K562 (cell line): ENCODE measurements around the gene MALAT1. TPM values are rescaled to one million over a fixed set of nuclear protein-coding genes. Genes with fewer than 3 reads are reported as not detected.

Source experiments
- CBX2 ChIP-seq: fragments of 200-600 bp; sonication (generic); IDR thresholded peaks from one replicate; pipeline ENCODE4 v1.6.1; 2012; ENCODE audit warnings: mild to moderate bottlenecking, low read length, inconsistent platforms; ENCODE audit not compliant: insufficient read depth, poor library complexity, severe bottlenecking
- CREBBP ChIP-seq: IDR thresholded peaks from one replicate; pipeline ENCODE4 v1.6.1; 2012; ENCODE audit warnings: low read depth, mild to moderate bottlenecking, control low read depth, inconsistent platforms, low read length
- CXXC5 ChIP-seq: fragments of 250-450 bp; sonication (Bioruptor Pico); IDR thresholded peaks from 2 replicates; pipeline ENCODE4 v1.8.0; 2022; ENCODE audit warnings: inconsistent platforms, mild to moderate bottlenecking, moderate library complexity
- ESRRB ChIP-seq: fragments of 250-450 bp; sonication (Bioruptor Pico); IDR thresholded peaks from 2 replicates; pipeline ENCODE4 v1.5.0; 2020; ENCODE audit warnings: mild to moderate bottlenecking, moderate library complexity, borderline replicate concordance
- ETV5 ChIP-seq: sonication (generic); formaldehyde crosslinking; IDR thresholded peaks from 2 replicates; pipeline ENCODE4 v1.4.0; 2020; ENCODE audit warnings: low read depth, mild to moderate bottlenecking, missing genetic modification reagents
- ETV6 ChIP-seq, 3 experiments: fragments of 150-350 bp in 1 of 3; sonication (generic) in 1 of 3; formaldehyde crosslinking in 1 of 3; IDR thresholded peaks; 2 replicates each; pipeline versions ENCODE4 v1.6.1 to v1.8.0; 2014 to 2022; ENCODE audit warnings: borderline replicate concordance in 2 of 3, low read depth in 2 of 3, antibody characterized with exemption in 1 of 3, low read length in 1 of 3, mild to moderate bottlenecking in 1 of 3, missing genetic modification reagents in 1 of 3
- FOXA3 ChIP-seq, 2 experiments: fragments of 450-650 bp in 1 of 2; sonication (generic) in 1 of 2; formaldehyde crosslinking; IDR thresholded peaks in 1 of 2; conservative IDR thresholded peaks in 1 of 2; 2 replicates each; pipeline versions ENCODE4 v1.4.0 to v1.8.0; 2020 to 2022; ENCODE audit warnings: mild to moderate bottlenecking in 2 of 2, missing genetic modification reagents in 1 of 2
- GABPB2 ChIP-seq: fragments of 250-450 bp; sonication (Bioruptor Pico); conservative IDR thresholded peaks from 2 replicates; pipeline ENCODE4 v1.5.1; 2021; ENCODE audit warnings: mild to moderate bottlenecking
- KLF13 ChIP-seq: fragments of 450-650 bp; IDR thresholded peaks from 2 replicates; pipeline ENCODE4 v1.6.1; 2016; ENCODE audit warnings: missing genetic modification characterization, low read depth, mild to moderate bottlenecking, missing compliant biosample characterization, moderate library complexity, borderline replicate concordance
- NCOA1 ChIP-seq: fragments of 450-650 bp; IDR thresholded peaks from 2 replicates; pipeline ENCODE4 v1.6.1; 2016; ENCODE audit warnings: low read depth
- NR2C2 ChIP-seq, 2 experiments: fragments of 200-800 bp in 1 of 2; sonication (Bioruptor generic) in 1 of 2; sonication (generic) in 1 of 2; formaldehyde crosslinking in 1 of 2; IDR thresholded peaks; 2 replicates each; pipeline versions ENCODE4 v1.6.1 to v1.8.0; 2016 to 2022; ENCODE audit warnings: mild to moderate bottlenecking in 1 of 2, missing compliant biosample characterization in 1 of 2, missing genetic modification characterization in 1 of 2, missing genetic modification reagents in 1 of 2
- PHB ChIP-seq: fragments of 250-450 bp; sonication (Bioruptor Pico); IDR thresholded peaks from 2 replicates; pipeline ENCODE4 v1.5.0; 2021
- TEAD2 ChIP-seq: fragments of 450-650 bp; IDR thresholded peaks from 2 replicates; pipeline ENCODE4 v1.6.1; 2016; ENCODE audit warnings: missing genetic modification characterization, control low read depth, missing compliant biosample characterization
- ZC3H11A ChIP-seq: IDR thresholded peaks from 2 replicates; pipeline ENCODE4 v1.6.1; 2012; ENCODE audit warnings: low read depth, low read length, improper control_type of control experiment
- ZZZ3 ChIP-seq: fragments of 450-650 bp; IDR thresholded peaks from 2 replicates; pipeline ENCODE4 v1.6.1; 2016; ENCODE audit warnings: antibody characterized with exemption, mild to moderate bottlenecking, moderate library complexity
- polyA plus RNA-seq, 8 experiments: library from polyadenylated mRNA; depleted of rRNA in 4 of 8; stranded (reverse) in 5 of 8; unstranded in 3 of 8; fragments of >200 nt; fragmentation: Nextera tagmentation in 2 of 8; fragmentation: Illumina TruSeq in 1 of 8; extraction: Ambion mirVana in 2 of 8; extraction: Trizol in 1 of 8; gene quantifications; 2 replicates each; pipeline versions ENCODE4 v1.2.1 to v1.2.3, GENCODE V29; 2011 to 2014; ENCODE audit warnings: inconsistent platforms in 1 of 8, missing spikeins in 1 of 8
- total RNA-seq, 7 experiments: library from RNA; depleted of rRNA in 6 of 7; stranded (reverse); fragments of >200 nt in 6 of 7; fragmentation: Illumina TruSeq in 2 of 7; extraction: Trizol in 2 of 7; gene quantifications; 2 replicates each; pipeline versions ENCODE4 v1.2.1 to v1.2.3, GENCODE V29; 2011 to 2021; ENCODE audit warnings: low replicate concordance in 1 of 7
- TF ChIP-seq, protein P1 (sequence below): fragments of 450-650 bp; IDR thresholded peaks from 2 replicates; pipeline ENCODE4 v1.6.1; 2016; ENCODE audit warnings: missing biosample characterization, missing genetic modification characterization
- TF ChIP-seq, protein P2 (sequence below): IDR thresholded peaks from 2 replicates; pipeline ENCODE4 v1.6.1; 2012; ENCODE audit warnings: low read depth, low read length, improper control_type of control experiment, borderline replicate concordance
- TF ChIP-seq, protein P3 (sequence below): sonication (generic); formaldehyde crosslinking; IDR thresholded peaks from 2 replicates; pipeline ENCODE4 v1.8.1; 2023; ENCODE audit warnings: mild to moderate bottlenecking, missing genetic modification reagents
- TF ChIP-seq, protein P4 (sequence below): fragments of 450-650 bp; IDR thresholded peaks from 2 replicates; pipeline ENCODE4 v1.7.0; 2016; ENCODE audit warnings: borderline replicate concordance

Gene MALAT1
- total and polyA plus RNA-seq, 9 of the 15 experiments (the other 6 are each of a cell fraction or from before 2014, with no cell fraction given) = 363 to 8,715 (median 2,351) TPM

DNA sequence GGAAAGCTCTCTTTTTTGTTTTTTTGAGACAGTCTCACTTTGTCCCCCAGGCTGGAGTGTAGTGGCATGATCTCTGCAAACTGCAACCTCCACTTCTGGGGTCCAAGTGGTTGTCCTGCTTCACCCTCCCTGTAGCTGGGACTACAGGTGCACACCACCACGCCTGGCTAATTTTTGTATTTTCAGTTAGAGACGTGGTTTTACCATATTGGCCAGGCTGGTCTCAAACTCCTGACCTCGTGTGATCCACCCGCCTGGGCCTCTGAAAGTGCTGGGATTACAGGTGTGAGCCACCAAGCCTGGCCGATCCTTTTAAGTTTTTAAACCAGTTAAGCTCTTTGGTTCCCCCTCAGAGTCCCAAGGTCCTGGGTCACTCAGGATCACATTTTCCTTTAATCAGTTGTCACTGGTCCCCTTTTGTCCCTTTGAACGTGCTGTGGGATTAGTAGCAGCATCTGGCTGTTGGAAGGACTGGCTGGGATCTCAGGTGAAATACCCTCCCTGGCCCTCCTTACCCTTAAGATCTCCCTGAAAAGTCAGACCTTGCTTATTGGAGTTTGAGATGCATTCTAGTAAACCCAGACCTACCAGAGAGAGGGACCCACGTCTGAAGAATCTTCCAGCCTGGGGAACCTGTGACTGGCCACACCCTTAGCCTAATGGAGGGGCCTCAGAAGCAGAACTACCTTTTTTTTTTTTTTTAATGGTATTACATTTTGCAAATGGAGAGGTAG lies 8.1 kb downstream of the MALAT1 start (continued):
- TF ChIP-seq CBX2 (no peak), CREBBP (no peak), TEAD2 (tag) (no peak), FOXA3 (CRISPR knock-in tag; conservative IDR thresholded peaks at IDR 0.05 in 1 of 2, IDR thresholded peaks at IDR 0.05 in 1 of 2) (peak; percentile 11 to 60; a peak in 2 of 4 replicates), PHB (CRISPR knock-in tag) (peak; percentile 99), NCOA1 (peak; percentile 47; the same call in 1 of the 2 replicates), KLF13 (tag) (peak; percentile 48), ETV6 (IDR thresholded peaks at IDR 0.05; ENCODE audit: borderline replicate concordance in 1 of 2, low read depth in 2 of 2, low read length in 1 of 2) (peak in 1 of 2 experiments; percentile 68; a peak in 2 of 4 replicates), ETV6 (CRISPR knock-in tag; IDR thresholded peaks at IDR 0.05; ENCODE audit: borderline replicate concordance) (peak; percentile 38; the same call in 1 of the 2 replicates), ESRRB (CRISPR knock-in tag) (peak; percentile 96), ETV5 (CRISPR knock-in tag) (peak; percentile 70), CXXC5 (peak; percentile 46), NR2C2 (CRISPR knock-in tag; IDR thresholded peaks at IDR 0.05) (peak; percentile 60), NR2C2 (tag; IDR thresholded peaks at IDR 0.05) (no peak), ZZZ3 (no peak), GABPB2 (CRISPR knock-in tag) (peak; percentile 98), ZC3H11A (no peak)
- TF ChIP-seq, protein P1, sequence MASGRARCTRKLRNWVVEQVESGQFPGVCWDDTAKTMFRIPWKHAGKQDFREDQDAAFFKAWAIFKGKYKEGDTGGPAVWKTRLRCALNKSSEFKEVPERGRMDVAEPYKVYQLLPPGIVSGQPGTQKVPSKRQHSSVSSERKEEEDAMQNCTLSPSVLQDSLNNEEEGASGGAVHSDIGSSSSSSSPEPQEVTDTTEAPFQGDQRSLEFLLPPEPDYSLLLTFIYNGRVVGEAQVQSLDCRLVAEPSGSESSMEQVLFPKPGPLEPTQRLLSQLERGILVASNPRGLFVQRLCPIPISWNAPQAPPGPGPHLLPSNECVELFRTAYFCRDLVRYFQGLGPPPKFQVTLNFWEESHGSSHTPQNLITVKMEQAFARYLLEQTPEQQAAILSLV (tag) = no peak
- TF ChIP-seq, protein P2, sequence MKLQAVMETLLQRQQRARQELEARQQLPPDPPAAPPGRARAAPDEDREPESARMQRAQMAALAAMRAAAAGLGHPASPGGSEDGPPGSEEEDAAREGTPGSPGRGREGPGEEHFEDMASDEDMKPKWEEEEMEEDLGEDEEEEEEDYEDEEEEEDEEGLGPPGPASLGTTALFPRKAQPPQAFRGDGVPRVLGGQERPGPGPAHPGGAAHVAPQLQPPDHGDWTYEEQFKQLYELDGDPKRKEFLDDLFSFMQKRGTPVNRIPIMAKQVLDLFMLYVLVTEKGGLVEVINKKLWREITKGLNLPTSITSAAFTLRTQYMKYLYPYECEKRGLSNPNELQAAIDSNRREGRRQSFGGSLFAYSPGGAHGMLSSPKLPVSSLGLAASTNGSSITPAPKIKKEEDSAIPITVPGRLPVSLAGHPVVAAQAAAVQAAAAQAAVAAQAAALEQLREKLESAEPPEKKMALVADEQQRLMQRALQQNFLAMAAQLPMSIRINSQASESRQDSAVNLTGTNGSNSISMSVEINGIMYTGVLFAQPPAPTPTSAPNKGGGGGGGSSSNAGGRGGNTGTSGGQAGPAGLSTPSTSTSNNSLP = no peak
- TF ChIP-seq, protein P3, sequence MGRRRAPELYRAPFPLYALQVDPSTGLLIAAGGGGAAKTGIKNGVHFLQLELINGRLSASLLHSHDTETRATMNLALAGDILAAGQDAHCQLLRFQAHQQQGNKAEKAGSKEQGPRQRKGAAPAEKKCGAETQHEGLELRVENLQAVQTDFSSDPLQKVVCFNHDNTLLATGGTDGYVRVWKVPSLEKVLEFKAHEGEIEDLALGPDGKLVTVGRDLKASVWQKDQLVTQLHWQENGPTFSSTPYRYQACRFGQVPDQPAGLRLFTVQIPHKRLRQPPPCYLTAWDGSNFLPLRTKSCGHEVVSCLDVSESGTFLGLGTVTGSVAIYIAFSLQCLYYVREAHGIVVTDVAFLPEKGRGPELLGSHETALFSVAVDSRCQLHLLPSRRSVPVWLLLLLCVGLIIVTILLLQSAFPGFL = peak; percentile 98; the same call in 1 of the 2 replicates
- TF ChIP-seq, protein P4, sequence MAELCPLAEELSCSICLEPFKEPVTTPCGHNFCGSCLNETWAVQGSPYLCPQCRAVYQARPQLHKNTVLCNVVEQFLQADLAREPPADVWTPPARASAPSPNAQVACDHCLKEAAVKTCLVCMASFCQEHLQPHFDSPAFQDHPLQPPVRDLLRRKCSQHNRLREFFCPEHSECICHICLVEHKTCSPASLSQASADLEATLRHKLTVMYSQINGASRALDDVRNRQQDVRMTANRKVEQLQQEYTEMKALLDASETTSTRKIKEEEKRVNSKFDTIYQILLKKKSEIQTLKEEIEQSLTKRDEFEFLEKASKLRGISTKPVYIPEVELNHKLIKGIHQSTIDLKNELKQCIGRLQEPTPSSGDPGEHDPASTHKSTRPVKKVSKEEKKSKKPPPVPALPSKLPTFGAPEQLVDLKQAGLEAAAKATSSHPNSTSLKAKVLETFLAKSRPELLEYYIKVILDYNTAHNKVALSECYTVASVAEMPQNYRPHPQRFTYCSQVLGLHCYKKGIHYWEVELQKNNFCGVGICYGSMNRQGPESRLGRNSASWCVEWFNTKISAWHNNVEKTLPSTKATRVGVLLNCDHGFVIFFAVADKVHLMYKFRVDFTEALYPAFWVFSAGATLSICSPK = no peak
